SH-SY5Y (cell line): Measurements from ENCODE around the gene CAMK2D.

ENCODE experiments used
- GATA2 ChIP-seq: IDR thresholded peaks from 2 replicates; pipeline ENCODE4 v1.6.1; 2011; ENCODE audit warnings: mild to moderate bottlenecking, low read depth, low read length
- GATA3 ChIP-seq: IDR thresholded peaks from 2 replicates; pipeline ENCODE4 v1.6.1; 2011; ENCODE audit warnings: low read depth, mild to moderate bottlenecking, low read length, moderate library complexity

- no peak for TF ChIP-seq GATA2
- no peak for TF ChIP-seq GATA3
Measured at GRCh38 chr4:113594231-113594556, 167.3 kb downstream of the CAMK2D start.
